Fibroblast of villous mesenchyme (primary cell): Measurements from ENCODE around the gene CPVL. TPM values are rescaled to one million over a fixed set of nuclear protein-coding genes. Genes with fewer than 3 reads are reported as not detected.

ENCODE experiments used
- DNase-seq: peaks from one replicate; pipeline ENCODE4 v3.0.0-alpha.2; 2010; ENCODE audit warnings: low read depth
- H3K4me3 ChIP-seq: 2 replicates; pipeline ENCODE4 v1.5.1; 2011; ENCODE audit warnings: low read depth, mild to moderate bottlenecking, low read length
- total RNA-seq: library from RNA; depleted of rRNA; stranded (reverse); fragments of >200 nt; gene quantifications from 2 replicates; pipeline ENCODE4 v1.2.3, GENCODE V29; 2012
- TF ChIP-seq, protein P1 (sequence below): IDR thresholded peaks from 2 replicates; pipeline ENCODE4 v1.5.1; 2012; ENCODE audit warnings: low read depth, mild to moderate bottlenecking, low read length; ENCODE audit not compliant: insufficient read depth

Gene CPVL
- total RNA-seq, 1 donor = not detected

DNA sequence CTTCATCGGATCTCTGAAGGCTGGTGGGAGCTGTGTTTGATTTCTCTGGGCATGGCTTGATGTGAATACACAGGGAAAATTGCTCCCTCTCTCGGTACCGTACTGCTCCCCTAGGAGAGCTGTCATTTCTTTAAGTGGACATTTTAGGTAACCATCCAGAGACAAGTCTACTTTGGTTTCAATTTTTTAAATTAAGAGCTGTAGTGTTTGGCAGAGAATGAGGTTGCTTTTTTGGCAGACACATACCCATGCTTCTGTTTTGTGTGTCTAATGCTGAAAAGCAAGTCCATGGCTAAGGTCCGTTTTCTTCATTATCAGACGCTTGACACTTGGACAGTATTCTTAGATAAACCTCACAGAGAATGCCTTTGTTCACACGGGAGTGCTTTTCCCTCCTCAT, 127.0 kb downstream of the CPVL start:
- TF ChIP-seq, protein P1, sequence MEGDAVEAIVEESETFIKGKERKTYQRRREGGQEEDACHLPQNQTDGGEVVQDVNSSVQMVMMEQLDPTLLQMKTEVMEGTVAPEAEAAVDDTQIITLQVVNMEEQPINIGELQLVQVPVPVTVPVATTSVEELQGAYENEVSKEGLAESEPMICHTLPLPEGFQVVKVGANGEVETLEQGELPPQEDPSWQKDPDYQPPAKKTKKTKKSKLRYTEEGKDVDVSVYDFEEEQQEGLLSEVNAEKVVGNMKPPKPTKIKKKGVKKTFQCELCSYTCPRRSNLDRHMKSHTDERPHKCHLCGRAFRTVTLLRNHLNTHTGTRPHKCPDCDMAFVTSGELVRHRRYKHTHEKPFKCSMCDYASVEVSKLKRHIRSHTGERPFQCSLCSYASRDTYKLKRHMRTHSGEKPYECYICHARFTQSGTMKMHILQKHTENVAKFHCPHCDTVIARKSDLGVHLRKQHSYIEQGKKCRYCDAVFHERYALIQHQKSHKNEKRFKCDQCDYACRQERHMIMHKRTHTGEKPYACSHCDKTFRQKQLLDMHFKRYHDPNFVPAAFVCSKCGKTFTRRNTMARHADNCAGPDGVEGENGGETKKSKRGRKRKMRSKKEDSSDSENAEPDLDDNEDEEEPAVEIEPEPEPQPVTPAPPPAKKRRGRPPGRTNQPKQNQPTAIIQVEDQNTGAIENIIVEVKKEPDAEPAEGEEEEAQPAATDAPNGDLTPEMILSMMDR = peak; percentile 14
- no peak overlapping the region for H3K4me3 ChIP-seq
- DNase-seq = no peak

DNA sequence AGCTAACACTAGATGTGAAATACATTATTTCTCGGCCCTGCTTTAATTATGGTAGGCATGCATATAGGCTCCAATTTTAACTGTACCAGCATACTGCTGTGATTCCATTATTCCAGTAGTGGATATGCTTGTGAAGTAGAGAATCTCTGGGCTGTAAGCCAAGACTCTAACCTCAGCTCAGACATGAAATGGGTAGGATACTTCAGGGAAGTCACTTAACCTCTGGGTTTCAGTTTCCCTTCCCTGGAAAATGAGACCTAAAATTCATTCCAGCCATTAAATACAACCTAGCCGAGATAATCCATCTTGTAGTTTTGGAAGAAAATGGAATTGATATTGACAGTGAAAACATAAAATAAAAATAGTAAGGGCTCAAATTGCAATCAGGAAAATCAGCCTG, 128.6 kb downstream of the CPVL start:
- peak; percentile 25 for DNase-seq
- no peak overlapping the region for H3K4me3 ChIP-seq

DNA sequence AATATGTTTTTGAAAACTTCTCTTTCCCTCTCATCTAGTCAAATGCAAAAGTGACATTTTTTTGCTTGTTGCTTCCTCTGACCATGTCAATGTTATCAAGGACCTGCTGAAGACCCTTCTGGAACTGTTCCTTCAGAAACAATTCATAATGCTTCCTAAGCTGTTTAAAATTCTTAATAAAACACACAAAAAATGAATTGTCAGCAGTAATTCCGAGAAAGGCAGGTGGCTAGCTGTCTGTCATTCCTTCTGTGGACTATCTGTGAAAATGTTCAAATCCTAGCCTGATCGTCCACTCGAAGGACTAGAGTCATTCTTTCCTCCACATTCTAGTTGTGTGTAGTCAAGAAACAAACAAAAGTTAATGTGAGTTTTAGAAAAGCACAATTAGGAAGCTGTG, 131.6 kb downstream of the CPVL start:
- no peak overlapping the region for H3K4me3 ChIP-seq
- no peak for DNase-seq
- TF ChIP-seq, protein P1 = no peak

More for the DNA sequence above, 128.6 kb downstream of the CPVL start:
- TF ChIP-seq, protein P1 = no peak

DNA sequence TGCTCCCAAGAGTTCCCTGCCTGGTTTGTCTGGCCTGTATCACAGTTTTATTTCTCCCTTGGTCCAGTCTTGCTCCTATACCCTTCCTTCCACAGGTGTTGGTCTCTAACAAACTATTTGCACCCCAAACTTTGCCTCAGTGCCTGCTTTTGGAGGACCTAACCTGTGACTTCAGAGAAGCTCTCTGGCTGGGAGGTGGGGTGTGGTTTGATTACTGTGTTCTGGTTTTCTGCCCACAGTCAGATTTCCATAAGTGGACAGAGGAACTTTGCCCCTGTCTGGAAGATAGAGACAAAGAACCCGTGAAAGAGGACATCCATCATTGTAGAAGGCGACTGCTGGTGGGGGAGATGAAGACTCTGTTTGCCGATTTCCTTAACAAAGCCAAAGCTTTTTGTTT, 132.4 kb downstream of the CPVL start:
- TF ChIP-seq, protein P1 = no peak
- no peak overlapping the region for H3K4me3 ChIP-seq
- no peak for DNase-seq

DNA sequence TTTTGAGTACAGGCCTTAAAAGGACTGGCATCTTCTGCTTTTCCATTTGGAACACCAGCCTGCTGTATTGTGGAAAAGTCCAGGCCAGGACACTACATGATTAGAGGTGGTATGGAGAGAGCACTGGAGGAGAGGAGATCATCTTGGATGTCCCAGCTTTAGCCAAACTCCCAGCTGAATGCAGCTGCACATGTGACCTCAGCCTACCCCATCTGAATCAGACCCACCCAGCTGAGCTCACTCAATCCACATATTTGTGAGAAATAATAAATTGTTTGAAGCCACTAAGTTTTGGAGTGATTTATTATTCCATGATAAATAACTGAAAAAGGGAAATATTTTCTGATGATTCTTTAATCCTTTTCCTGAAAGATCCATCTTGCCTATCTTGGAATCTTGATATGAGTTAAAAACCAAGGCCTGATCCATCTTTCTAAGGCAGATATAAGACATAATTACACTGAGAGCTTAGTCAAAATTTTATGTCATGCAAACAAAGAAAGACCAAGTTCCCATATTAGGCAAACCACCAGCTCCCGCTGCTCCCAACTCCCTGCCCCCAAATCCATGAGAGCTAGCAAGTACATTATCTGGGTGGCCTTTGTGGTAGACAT, 133.1 kb downstream of the CPVL start:
- DNase-seq = no peak
- TF ChIP-seq, protein P1 = no peak
- no peak overlapping the region for H3K4me3 ChIP-seq

DNA sequence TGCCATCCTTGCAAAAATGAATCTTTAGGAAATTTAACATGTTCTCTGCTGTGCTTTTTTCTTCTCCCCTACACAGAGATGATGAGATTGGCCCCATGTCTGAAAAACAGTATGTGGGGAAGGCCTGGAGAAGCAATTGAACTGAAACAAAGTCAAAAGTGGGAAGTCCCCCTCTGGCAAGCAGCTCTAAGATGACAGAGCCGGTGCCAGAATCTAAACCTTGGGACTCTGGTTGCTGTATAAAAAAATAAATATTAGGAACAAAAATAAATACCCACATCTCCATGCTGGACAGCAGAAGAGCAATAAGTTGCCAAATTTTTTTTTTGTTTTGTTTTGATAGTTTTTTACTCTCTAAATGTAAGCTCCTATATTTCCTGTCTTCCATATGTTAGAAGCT, 136.4 kb downstream of the CPVL start:
- TF ChIP-seq, protein P1 = no peak
- no peak overlapping the region for H3K4me3 ChIP-seq
- no peak for DNase-seq

DNA sequence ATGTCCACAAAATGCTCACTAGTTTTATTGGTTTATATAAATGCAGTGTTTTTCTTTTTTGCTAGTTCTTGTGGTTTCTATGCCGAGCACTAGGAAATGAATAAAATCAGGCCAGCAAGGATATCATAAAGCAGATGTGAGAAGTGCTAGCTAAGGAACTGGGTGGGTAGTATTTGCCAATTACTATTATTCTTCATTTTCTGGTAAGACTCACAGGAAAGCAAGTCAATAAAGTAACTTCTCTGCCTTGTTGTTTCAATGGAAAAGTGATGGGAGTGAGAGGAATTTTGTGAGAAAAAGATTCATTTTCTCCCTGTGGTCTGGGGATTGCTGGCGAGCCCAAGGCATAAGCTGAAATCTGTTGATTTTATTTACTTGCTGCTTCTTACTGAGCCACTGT, 137.7 kb downstream of the CPVL start:
- TF ChIP-seq, protein P1 = no peak
- H3K4me3 ChIP-seq = no peak overlapping the region
- DNase-seq = no peak
